HG03521 (cell line): Measurements from ENCODE around the gene ARAP1.

Source experiments
- ATAC-seq: cut with Tn5 transposase; IDR thresholded peaks from one replicate; pipeline ENCODE4 v1.9.1; 2021; ENCODE audit warnings: mild to moderate bottlenecking, moderate library complexity; ENCODE audit not compliant: unreplicated experiment

The ARAP1 gene

DNA sequence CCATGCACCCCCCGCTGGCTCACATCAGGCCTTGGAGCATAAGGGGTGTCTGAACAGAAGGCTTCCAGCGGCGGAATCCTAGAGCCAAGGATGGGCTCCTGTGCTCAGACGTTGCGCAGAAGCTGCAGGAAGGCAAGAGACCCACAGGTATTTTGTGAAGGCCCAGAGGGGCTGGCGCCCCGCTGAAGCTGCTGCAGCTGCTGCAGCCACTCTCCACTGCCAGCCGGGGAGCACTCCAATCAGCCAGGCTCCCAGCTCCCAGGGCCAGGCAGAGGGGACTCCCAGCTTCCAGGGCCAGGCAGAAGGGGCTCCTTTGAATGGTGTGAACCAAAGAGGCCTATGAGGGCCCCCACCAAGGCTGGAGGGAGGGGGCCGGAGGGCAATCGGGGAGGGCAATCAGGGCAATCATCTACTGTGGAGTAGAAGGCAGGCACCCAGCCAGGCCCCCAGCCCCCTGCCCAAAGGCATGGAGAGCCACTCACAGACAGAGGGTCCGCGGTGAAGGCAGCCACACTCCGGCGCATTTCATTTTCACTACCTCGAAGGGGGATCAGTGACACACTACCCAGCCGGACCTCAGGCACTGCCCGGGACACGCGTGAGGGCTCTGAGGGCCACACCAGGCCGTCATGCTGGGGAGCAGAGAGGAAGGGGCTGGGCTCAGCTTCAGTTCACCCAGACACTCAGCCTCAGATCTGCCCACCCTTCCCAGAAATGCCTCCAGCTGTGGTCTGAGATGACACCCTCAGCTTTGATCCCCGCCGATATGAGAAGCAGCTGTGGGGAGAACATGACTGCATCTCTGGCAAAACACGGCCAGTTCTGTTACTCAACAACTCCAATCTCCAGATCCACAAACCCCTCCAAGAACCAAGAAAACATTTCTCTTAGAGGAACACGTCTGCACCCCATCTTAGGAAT lies 66.4 kb downstream of the ARAP1 start:
- ATAC-seq, result no peak

DNA sequence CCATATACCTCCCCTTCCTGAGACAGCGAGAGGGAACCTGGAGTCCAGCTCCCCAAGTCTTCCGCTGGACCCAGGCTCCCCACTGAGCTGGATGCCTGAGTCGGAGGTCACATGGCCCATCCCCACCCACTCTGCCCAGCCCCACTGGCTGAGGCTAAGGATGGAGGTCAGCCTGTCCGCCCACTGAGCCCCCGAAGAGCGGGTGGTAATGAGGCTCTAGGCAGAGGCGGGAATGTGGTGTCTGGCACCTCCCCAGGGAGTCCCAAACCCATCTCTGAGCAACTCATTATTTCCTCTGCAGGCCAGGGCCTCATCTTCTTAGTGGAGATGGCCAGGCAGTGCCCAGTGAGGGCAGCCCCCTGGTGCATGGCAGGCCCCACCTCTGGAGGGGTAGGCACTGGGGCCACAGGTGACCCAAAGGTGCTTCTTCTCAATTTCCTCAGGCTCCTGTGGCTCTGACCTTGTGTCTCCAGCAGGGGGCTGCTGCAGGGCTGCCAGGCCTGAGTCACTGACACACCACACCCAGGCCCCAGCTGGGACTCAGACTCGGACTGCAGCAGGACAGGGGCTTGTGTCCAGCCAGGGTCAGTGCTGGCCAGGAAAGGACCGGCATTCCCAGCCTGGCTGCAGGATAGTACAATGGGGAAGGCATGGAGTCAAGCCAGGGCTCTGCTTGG lies 67.8 kb downstream of the ARAP1 start:
- peak; percentile 64 for ATAC-seq

- ATAC-seq, result no peak
Measured at GRCh38 chr11:72683782-72684200, 68.4 kb downstream of the ARAP1 start.

- ATAC-seq, result no peak
Measured at GRCh38 chr11:72682858-72683243, 69.4 kb downstream of the ARAP1 start.

- ATAC-seq, result no peak
Measured at GRCh38 chr11:72682238-72682857, 69.9 kb downstream of the ARAP1 start.

DNA sequence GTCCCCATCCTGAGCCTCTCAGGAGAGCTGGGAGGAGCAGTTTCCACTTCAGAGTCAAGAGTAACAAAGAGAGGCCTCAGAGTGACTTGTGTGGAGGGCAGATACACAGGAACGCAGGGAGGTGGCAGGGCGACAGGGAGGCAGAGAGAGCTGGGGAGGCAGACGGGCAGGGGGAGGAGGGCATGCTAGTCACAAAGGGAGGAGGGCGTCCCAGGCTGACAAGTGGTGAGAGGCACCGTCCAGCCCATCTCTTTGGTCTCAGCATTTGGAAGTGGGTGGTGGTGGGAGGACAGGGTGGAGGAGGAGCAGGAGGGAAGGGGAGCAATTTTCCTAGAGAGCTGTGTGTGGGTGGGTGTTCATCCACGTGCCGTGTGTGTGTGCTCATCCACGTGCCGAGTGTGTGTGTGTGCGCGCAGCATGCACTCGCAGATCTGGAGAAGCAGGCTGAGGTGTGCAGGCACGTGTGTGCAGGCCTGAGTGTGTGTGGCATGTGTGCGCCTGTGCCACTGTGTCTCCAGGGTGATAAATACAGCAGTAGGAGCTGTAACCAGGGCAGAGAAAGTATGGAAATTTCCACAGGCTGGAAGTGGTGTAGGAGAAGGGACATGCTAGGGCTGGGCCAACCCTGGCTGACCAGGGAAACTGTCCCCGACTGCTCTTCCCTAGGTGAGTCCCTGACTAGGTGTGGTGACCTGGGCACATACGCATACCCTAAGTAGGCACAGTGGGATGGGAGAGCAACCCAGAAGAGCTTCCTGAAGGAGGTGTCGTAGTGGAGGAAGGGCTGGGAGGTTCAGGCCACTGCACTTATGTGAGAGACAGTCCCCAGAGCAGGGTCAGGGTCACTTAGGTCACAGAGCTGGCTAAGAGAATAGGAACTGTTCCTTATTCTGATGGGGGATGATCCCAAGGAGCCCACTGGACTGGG lies 70.7 kb downstream of the ARAP1 start:
- no peak for ATAC-seq

- no peak for ATAC-seq
Measured at GRCh38 chr11:72680624-72681158, 71.5 kb downstream of the ARAP1 start.

GRCh38 chr11:72679869-72680268 lies 72.3 kb downstream of the ARAP1 start:
- ATAC-seq, result no peak

DNA sequence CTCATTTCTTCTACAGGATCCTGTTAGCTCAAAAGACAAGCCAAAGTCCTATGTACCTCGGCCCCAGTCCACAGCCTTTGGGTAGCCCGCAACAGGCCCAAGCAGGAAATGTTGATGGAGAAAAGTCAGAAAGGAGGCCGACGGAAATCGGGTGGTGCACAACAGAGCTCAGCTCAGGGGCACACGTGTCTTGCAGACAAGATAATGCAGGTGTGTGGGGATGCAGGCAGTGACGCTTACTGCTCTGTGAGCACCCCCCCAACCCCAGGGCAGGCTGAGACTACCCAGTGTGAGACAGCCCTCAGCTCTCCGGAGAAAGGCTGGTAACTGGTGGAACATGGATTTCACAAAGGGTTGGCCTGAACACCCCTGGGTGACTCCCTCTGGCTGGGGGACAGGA lies 73.7 kb downstream of the ARAP1 start:
- no peak for ATAC-seq

- no peak for ATAC-seq
Measured at GRCh38 chr11:72676861-72677341, 75.3 kb downstream of the ARAP1 start.

DNA sequence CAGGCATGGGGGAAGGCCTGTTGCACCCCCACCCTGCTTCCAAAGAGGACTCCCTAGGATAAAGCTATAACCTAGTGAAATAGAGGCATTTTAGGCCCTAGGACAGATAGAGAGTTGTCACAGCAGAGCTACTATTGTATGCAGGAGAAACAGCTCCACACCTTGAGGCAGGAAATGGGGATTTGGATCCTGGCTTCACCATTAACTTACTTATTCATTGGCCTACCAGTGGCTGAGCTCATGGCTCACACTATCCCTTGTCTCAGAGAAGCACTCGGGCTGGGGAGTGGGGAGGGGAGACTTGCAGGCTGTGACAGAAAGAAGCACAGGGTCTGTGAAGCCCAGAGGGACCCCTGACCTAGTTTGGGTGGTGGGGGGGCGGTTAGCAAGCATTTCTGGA lies 77.0 kb downstream of the ARAP1 start:
- ATAC-seq, result no peak

GRCh38 chr11:72673943-72674828 lies 78.0 kb downstream of the ARAP1 start, which contains the start of gene PDE2A:
TSS of gene PDE2A (minus strand) at chr11:72674422. CDS start at chr11:72674207, 215 bp downstream.
- ATAC-seq, result no peak

- ATAC-seq, result no peak
Measured at GRCh38 chr11:72673284-72673942, 78.8 kb downstream of the ARAP1 start.

- ATAC-seq, result no peak
Measured at GRCh38 chr11:72672597-72673238, 79.5 kb downstream of the ARAP1 start.

DNA sequence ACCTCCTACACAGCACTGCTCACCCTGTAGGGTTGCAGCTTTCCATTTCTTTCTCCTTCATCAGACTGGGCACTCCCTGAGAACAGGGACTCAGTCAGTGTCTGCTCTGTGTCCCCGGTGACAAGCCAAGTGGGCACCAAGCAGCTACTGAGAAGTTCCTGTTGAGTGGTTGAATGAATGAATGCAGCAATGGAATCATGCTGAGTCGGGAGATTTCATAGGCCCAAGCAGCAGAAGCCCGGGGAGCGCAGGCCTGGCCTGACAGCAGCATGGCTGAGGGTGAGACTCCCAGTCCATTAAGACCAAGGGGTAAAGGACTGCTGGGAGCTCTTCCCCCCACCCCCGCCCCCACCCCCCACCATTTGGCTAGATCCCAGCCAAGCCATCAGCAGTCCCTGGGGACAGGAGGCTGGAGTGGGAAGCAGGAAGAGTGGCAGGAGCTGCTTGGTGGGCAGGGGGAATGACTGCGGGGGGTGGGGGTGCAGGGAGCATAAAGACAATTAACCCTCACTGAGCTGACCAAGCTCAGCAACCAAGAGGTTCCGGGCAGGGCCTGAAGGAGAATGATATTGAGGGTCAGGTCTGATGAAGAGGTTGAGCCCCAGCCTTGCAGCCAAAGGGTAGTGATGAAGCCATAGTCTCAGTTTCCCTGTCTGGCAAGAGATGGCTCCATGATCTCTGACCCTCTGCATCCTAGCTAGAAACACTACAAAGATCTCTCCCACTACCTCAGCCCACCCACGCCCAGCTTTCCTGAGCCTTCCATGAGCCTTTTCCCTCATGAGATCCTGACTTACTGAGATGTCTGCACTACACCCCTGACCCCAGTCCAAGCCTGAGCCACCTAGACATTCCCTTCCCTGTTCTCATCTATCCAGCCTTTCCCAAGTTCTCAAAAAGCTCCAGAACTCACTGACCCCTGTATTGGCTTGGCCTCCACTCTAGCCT lies 80.8 kb downstream of the ARAP1 start:
- no peak for ATAC-seq

GRCh38 chr11:72670041-72670440 lies 82.2 kb downstream of the ARAP1 start:
- no peak for ATAC-seq

DNA sequence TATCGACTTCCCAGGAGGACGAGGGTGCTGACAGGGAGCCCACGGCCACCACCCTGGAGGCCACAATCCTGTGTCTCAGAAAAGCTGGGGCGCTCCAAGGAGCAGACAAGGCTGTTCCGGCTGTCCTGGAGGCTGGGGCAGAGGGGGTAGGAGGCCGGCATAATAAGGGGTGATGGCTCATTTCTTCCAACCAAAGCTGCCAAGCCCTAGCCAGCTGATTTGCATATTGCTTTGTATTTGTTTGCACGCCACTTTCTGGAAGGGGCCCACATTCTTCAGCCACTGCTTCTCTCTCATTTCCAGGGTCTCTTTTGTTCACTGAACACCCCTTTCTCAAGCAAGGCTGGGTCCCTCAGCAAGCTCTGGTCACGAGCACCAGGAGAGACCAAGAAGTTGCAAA lies 82.7 kb downstream of the ARAP1 start:
- ATAC-seq, result no peak
